Skeletal muscle tissue (tissue), 4 donors: Measurements from ENCODE around the gene POLR2M. TPM values are rescaled to one million over a fixed set of nuclear protein-coding genes. Genes with fewer than 3 reads are reported as not detected.
A peak's percentile ranks its signal among the peaks of the same experiment; 100 is the strongest.

Source experiments
- H3K27ac ChIP-seq: one replicate; pipeline ENCODE4 v1.7.0; 2013; ENCODE audit warnings: mild to moderate bottlenecking, low read depth, low read length, inconsistent platforms
- H3K27me3 ChIP-seq, 3 donors: one replicate each; pipeline ENCODE4 v1.7.0; 2013; ENCODE audit warnings: low read length in 3 of 3; ENCODE audit not compliant: control insufficient read depth in 3 of 3, insufficient read depth in 3 of 3
- H3K36me3 ChIP-seq, 3 donors: one replicate each; pipeline ENCODE4 v1.7.0; 2013; ENCODE audit warnings: low read length in 3 of 3; ENCODE audit not compliant: control insufficient read depth in 3 of 3, insufficient read depth in 3 of 3
- H3K4me1 ChIP-seq, 3 donors: one replicate each; pipeline ENCODE4 v1.7.0; 2013; ENCODE audit warnings: low read length in 3 of 3, mild to moderate bottlenecking in 3 of 3; ENCODE audit not compliant: control insufficient read depth in 3 of 3, insufficient read depth in 3 of 3
- H3K4me3 ChIP-seq, 3 donors: one replicate each; pipeline ENCODE4 v1.7.0; 2013; ENCODE audit warnings: low read length in 3 of 3
- H3K9ac ChIP-seq, 3 donors: one replicate each; pipeline ENCODE4 v1.7.0; 2013; ENCODE audit warnings: low read length in 3 of 3, mild to moderate bottlenecking in 3 of 3, moderate library complexity in 2 of 3, low read depth in 1 of 3
- H3K9me3 ChIP-seq, 3 donors: one replicate each; pipeline ENCODE4 v1.7.0; 2013; ENCODE audit warnings: low read length in 3 of 3; ENCODE audit not compliant: control insufficient read depth in 3 of 3
- total RNA-seq: library from RNA; depleted of rRNA; stranded (reverse); fragments of >200 nt; gene quantifications from one replicate; pipeline ENCODE4 v1.2.3, GENCODE V29; 2014
- donor health status: Osteomylitis.

Gene POLR2M
- total RNA-seq: 256 TPM

DNA sequence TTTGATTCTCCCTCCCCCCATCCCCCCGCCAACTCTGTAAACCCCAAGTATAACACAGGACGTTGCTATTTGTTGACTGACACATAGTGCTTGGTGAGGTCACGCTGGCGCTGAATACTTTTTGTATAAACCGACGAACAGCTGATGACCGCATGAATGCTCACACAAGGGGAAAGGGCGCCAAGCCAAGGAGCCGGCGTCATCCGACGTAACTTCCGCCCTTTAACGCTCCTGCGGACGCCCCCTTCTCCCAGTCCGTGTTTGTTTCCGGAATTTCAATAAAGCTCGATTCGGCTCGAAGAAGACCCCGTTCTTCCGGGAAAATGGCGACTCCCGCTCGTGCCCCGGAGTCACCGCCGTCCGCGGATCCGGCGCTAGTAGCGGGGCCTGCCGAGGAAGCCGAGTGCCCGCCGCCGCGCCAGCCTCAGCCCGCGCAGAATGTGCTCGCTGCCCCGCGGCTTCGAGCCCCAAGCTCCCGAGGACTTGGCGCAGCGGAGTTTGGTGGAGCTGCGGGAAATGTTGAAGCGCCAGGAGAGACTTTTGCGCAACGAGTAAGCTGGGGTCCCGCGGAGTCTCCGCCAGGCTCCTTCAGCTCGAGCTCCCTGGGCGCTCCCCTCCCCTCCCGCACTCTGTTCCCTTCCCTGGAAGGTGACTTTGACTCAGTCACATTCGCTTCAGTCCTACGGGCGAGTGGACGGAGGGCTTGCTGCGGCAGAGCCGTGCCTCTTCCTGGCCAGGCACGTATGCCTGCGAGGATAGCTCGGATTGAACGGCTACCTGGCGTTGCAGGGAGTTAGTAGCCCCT is at the start of gene POLR2M:
TSS of gene POLR2M (plus strand) at position 310 of the 805 bp plus-strand sequence. CDS start at position 439, 129 bp downstream.
- H3K9me3 ChIP-seq: no peaks in the 10 kb centered on the region
- H3K27me3 ChIP-seq: no peaks in the 10 kb centered on the region
- peaks cover 8 to 34% (median 12%) of the 10 kb centered on the region in 3 donors for H3K4me1 ChIP-seq
- H3K9ac ChIP-seq: peak within 1 kb of the TSS; percentile 93 to 99 (median 96)
- H3K4me3 ChIP-seq: peak within 1 kb of the TSS; percentile 91 to 97 (median 92)
- H3K36me3 ChIP-seq: peaks cover 15 to 23% (median 22%) of the 10 kb centered on the region in 3 donors
- H3K27ac ChIP-seq: peak within 1 kb of the TSS; percentile 93

DNA sequence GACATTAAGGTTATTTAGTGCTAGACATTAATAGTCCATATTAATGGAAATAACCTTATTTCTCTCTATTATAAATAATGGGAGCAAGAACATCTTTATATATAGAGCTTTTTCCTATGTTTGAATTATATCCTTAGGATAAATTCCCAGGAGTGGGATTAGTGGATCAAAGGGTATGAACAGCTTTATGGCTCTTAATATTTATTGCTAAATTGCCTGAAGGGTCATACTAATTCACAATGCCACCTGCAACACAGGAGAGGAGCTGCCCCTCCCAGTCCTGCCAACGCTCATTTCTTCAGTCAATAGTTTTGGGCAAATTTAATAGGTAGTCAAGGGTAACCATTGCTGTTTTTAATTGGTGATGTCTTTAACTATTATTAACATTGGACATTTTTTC is 48.9 kb upstream of the POLR2M start:
- Histone ChIP-seq H3K27me3 (no peaks in the 10 kb centered on the region), H3K27ac (no peak overlapping the region), H3K4me1 (no peaks in the 10 kb centered on the region), H3K9me3 (no peaks in the 10 kb centered on the region), H3K9ac (no peak overlapping the region), H3K36me3 (no peaks in the 10 kb centered on the region), H3K4me3 (no peak overlapping the region)

DNA sequence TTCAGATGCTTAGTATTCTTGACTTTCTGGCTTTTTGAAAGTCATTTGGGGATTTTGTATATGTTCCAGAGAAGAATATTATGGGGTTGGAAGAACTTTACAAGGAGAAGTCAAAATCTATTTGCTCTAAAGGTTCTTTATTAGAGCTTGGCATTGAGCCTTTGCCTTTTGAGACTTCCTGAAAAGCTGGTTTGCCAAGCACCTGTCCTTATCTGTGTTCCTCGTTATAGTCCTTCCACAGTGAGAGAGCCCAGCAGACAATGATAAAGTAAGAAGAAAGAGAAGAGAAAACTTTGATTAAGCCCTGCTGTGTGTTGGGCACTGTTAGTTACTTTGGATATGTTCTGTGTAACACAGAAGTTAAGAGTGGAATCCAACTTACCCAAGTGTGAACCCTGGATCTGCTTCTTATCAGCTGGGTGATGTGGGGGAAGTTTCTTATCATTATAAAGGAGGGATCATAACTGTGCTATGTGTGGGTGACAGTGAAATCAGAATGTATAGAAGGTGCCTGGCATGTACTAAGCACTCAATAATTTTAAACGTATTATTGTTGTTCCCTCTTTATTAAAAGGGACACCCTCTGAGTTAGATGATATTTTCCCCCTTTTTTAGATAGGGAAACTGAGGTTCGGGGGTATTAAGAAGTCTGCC is 44.3 kb upstream of the POLR2M start:
- Histone ChIP-seq H3K9me3 (no peaks in the 10 kb centered on the region), H3K4me3 (no peak overlapping the region), H3K27me3 (no peaks in the 10 kb centered on the region), H3K4me1 (no peaks in the 10 kb centered on the region), H3K36me3 (no peaks in the 10 kb centered on the region), H3K27ac (no peak overlapping the region), H3K9ac (no peak overlapping the region)

DNA sequence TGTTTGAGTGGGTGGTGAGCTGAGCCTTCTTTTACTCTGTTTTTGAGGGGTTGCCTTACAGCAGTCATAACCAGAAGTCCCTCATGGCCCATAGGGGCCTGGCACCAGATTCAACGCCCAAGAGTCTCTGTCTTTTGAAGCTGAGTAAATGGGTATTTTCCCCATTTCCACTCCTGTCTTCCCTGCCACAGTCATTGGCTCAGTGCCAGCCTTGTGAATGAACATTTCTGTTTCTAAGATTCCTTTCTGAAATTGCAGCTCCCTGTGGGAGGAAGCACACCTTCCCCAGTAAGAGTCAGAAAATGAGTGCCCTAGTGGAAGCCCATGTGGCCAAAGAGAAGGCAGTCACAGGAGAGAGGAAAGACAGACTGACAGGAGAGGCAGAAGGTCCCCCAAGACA is 43.7 kb upstream of the POLR2M start:
- Histone ChIP-seq H3K27me3 (no peaks in the 10 kb centered on the region), H3K4me1 (no peaks in the 10 kb centered on the region), H3K36me3 (no peaks in the 10 kb centered on the region), H3K9ac (no peak overlapping the region), H3K9me3 (no peaks in the 10 kb centered on the region), H3K4me3 (no peak overlapping the region), H3K27ac (no peak overlapping the region)

DNA sequence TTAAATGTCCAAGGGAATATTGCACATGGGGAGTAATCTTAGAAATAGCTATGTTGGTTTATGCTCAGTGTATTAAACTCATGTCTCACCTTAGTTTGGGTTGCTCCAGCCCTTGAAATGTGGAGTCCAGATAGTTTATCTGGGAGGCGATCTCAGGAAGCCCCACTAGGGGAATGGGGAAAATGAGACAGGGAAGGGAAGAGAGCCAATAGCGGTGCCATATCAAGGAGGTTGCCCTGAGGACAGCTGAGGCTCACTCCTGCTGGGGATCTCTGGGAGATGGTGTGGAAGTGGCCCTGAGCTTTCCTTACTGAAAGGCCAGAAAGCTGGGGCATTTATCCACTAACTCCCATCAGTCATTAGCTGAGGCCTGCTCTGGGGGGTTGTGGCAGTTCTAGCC is 43.3 kb upstream of the POLR2M start:
- no peaks in the 10 kb centered on the region for H3K27me3 ChIP-seq
- H3K9me3 ChIP-seq: no peaks in the 10 kb centered on the region
- H3K36me3 ChIP-seq: no peaks in the 10 kb centered on the region
- no peaks in the 10 kb centered on the region for H3K4me1 ChIP-seq
- H3K27ac ChIP-seq: no peak overlapping the region
- H3K9ac ChIP-seq: no peak overlapping the region
- H3K4me3 ChIP-seq: no peak overlapping the region

DNA sequence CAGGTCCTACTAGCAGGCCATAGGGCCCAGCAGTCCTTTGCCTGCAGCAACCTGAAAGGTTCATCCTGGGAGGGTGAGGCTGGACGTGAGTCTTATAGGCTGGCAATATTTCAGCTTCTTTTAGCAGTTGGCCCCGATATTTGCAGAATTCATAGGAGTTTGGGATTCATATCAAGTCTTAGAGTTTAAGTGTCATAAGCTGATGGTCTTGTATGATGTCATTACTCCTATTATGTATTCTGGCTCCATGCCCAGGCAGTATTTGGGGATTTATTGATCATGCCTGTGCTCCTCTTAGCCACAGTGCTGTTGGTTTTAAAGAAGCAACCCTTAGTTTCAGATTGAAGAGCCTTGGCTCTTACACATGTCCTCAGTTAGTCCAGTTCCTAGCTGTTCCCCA is 41.3 kb upstream of the POLR2M start:
- H3K9ac ChIP-seq: no peak overlapping the region
- H3K27ac ChIP-seq: no peak overlapping the region
- H3K36me3 ChIP-seq: no peaks in the 10 kb centered on the region
- H3K27me3 ChIP-seq: no peaks in the 10 kb centered on the region
- H3K4me3 ChIP-seq: no peak overlapping the region
- no peaks in the 10 kb centered on the region for H3K4me1 ChIP-seq
- H3K9me3 ChIP-seq: no peaks in the 10 kb centered on the region

DNA sequence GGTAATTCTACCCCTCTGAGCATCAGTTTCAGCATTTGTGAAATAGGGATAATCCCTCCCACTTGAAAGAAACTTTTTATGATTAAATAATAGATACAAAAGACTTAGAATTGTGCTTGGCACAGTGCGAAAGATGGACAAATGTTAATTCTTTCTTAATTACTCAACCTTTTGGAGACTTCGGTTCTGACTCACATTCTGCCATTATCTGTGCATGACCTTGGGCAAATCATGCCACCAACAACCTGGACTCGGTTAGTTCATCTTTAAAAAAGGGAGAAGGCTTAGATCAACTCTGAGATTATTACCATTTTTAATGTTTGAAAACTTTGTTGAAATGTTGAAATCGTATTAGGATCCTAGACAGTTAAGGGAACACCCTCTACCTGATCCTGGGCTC is 40.6 kb upstream of the POLR2M start:
- H3K4me3 ChIP-seq: no peak overlapping the region
- no peak overlapping the region for H3K27ac ChIP-seq
- no peaks in the 10 kb centered on the region for H3K4me1 ChIP-seq
- H3K9ac ChIP-seq: no peak overlapping the region
- no peaks in the 10 kb centered on the region for H3K36me3 ChIP-seq
- H3K9me3 ChIP-seq: no peaks in the 10 kb centered on the region
- no peaks in the 10 kb centered on the region for H3K27me3 ChIP-seq

DNA sequence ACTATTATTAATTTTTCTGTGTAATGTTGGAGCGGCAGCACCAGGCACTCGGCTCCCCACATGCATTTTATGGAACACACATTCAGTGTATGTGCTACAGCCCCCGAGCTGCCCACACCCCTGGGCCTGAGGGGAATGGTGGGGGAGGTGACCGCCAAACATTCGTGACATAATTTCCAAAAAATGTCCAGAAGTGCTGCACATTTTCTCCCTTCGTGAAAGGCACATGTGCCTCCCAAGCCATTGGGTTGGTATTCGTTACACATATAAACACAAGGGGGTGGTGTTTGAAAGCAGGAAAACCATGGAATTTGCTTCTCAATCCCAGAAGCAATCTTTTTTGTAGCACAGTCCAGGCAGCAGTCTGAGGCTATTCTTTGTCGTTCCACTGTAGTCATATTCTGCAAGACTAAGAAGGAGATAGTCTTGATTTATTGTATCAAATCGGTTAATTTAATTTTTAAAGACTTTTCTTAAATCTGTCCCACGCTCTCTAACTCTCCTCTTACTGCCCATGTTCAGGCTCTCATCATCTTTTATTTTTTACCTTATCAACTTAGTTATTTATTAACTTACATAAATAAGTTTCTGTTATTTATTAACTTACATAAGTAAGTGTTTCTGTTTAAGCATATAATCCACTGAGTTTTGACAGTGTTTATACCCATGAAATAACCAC is 39.2 kb upstream of the POLR2M start:
- Histone ChIP-seq H3K9me3 (no peaks in the 10 kb centered on the region), H3K4me3 (peak overlapping the region in 1 of 3 donors; percentile 5), H3K9ac (no peak overlapping the region), H3K27me3 (no peaks in the 10 kb centered on the region), H3K27ac (no peak overlapping the region), H3K4me1 (no peaks in the 10 kb centered on the region), H3K36me3 (no peaks in the 10 kb centered on the region)

DNA sequence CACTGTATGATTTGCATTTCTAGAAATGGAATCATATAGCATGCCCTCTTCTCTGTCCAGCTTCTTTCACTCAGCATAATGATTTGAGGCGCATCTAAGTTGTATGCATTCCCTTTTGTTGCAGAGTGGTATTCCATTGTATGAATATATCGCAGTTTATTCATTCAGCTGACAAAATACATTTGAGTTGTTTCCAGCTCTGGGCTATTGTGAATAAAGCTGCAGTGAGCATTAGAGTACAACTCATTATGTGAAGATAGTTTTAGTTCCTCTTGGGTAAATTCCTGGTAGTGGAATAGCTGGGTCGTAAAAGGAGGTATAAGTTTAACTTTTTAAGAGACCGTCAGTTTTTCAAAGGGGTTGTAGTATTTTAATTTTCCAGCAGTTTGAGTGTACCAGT is 38.5 kb upstream of the POLR2M start:
- H3K27ac ChIP-seq: no peak overlapping the region
- H3K9me3 ChIP-seq: no peaks in the 10 kb centered on the region
- H3K27me3 ChIP-seq: no peaks in the 10 kb centered on the region
- H3K9ac ChIP-seq: no peak overlapping the region
- H3K4me3 ChIP-seq: no peak overlapping the region
- no peaks in the 10 kb centered on the region for H3K4me1 ChIP-seq
- no peaks in the 10 kb centered on the region for H3K36me3 ChIP-seq

DNA sequence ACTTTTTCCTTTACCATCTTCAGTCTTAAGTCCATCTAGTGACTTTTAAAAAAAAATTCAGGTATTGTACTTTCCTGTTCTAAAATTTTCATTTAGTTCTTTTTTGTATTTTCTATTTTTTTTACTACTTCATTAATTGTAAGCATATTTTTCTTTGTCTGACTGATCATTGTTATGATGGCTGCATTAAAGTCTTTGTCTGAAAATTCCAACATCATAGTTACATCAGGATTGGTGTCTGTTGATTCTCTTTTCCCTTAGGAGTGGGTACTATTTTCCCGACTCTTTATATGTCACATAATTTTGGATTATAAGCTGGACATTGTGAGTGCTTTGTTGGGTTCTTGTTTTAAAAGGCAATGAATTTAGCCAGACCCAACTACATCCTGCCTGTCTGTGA is 34.9 kb upstream of the POLR2M start:
- no peaks in the 10 kb centered on the region for H3K9me3 ChIP-seq
- no peak overlapping the region for H3K9ac ChIP-seq
- no peaks in the 10 kb centered on the region for H3K36me3 ChIP-seq
- no peak overlapping the region for H3K27ac ChIP-seq
- H3K4me1 ChIP-seq: no peaks in the 10 kb centered on the region
- H3K4me3 ChIP-seq: no peak overlapping the region
- H3K27me3 ChIP-seq: peaks cover 0 to 3% (median 0%) of the 10 kb centered on the region in 3 donors
